Measurements from ENCODE around the gene CAT.

GRCh38 chr11:34493926-34494595 is 55.3 kb downstream of the CAT start:
- TF ChIP-seq CTCF (IDR thresholded peaks at IDR 0.05; ENCODE audit: insufficient read depth, low read length, poor library complexity, severe bottlenecking), result no peak
- TF ChIP-seq EZH2phosphoT487 (conservative IDR thresholded peaks at IDR 0.05; ENCODE audit: low read length), result no peak
